H1 (cell line): Measurements from ENCODE around the gene NCBP2. TPM values are rescaled to one million over a fixed set of nuclear protein-coding genes. Genes with fewer than 3 reads are reported as not detected.

Source experiments
- CTCF ChIA-PET: fragments of 300-600 bp; sonication (Branson Sonifier 250); formaldehyde crosslinking; loops from one replicate; lab custom pipeline; 2021; ENCODE audit not compliant: partially characterized antibody; lab: Charles Lee
- POLR2A ChIA-PET: fragments of 300-600 bp; sonication (Branson Sonifier 250); formaldehyde crosslinking; loops from one replicate; lab custom pipeline; 2021; ENCODE audit warnings: inconsistent platforms; ENCODE audit not compliant: partially characterized antibody; lab: Charles Lee
- DNase-seq, 2 experiments: peaks; one replicate each; pipeline versions ENCODE4 v3.0.0 to v3.0.0-alpha.2; 2010 to 2022; ENCODE audit warnings: low spot score in 2 of 2, low read depth in 1 of 2, mixed read lengths in 1 of 2
- FAIRE-seq: peaks from 2 replicates; lab custom pipeline; 2011; peaks lifted over from hg19 to GRCh38; lab: Jason Lieb, UNC
- H2AFZ ChIP-seq: 2 replicates; pipeline ENCODE4 v1.8.1; 2012; ENCODE audit warnings: low read length, inconsistent platforms
- H2AK5ac ChIP-seq: 2 replicates; pipeline ENCODE4 v1.6.1; 2013; ENCODE audit warnings: low read depth, low read length
- H2BK120ac ChIP-seq: replicated peaks from 2 replicates; pipeline ENCODE3; 2013; ENCODE audit warnings: low read depth, low read length, inconsistent platforms
- H2BK12ac ChIP-seq: 2 replicates; pipeline ENCODE4 v1.6.1; 2013; ENCODE audit warnings: low read depth, low read length
- H2BK15ac ChIP-seq: 2 replicates; pipeline ENCODE4 v1.6.1; 2013; ENCODE audit warnings: low read length
- H2BK20ac ChIP-seq: 2 replicates; pipeline ENCODE4 v1.6.1; 2013; ENCODE audit warnings: low read length
- H2BK5ac ChIP-seq: 2 replicates; pipeline ENCODE4 v1.6.1; 2013; ENCODE audit warnings: low read depth, low read length
- H3K14ac ChIP-seq: 2 replicates; pipeline ENCODE4 v1.6.1; 2013; ENCODE audit warnings: inconsistent platforms; ENCODE audit not compliant: insufficient read length
- H3K18ac ChIP-seq: 2 replicates; pipeline ENCODE4 v1.6.1; 2013; ENCODE audit warnings: low read length; ENCODE audit errors: extremely low read depth
- H3K23ac ChIP-seq: 2 replicates; pipeline ENCODE4 v1.6.1; 2013; ENCODE audit warnings: inconsistent platforms; ENCODE audit not compliant: insufficient read length
- H3K23me2 ChIP-seq: 2 replicates; pipeline ENCODE4 v1.6.1; 2013; ENCODE audit warnings: low read depth, low read length
- H3K27ac ChIP-seq: 2 replicates; pipeline ENCODE4 v1.6.1; 2011; ENCODE audit warnings: low read depth, low read length, inconsistent platforms
- H3K27me3 ChIP-seq, 4 experiments: replicated peaks in 1 of 4; 1 replicate in 1 of 4; 2 replicates in 3 of 4; pipeline versions ENCODE4 v1.6.1 to v1.8.1; 2011 to 2013; ENCODE audit warnings: low read length in 3 of 4, mild to moderate bottlenecking in 3 of 4, inconsistent platforms in 2 of 4, mixed read lengths in 2 of 4, moderate library complexity in 1 of 4; ENCODE audit not compliant: control insufficient read depth in 3 of 4, insufficient read depth in 3 of 4; ENCODE audit errors: extremely low read depth in 1 of 4
- H3K36me3 ChIP-seq, 4 experiments: 2 replicates each; pipeline versions ENCODE4 v1.6.1 to v1.8.1; 2011 to 2013; ENCODE audit warnings: mild to moderate bottlenecking in 4 of 4, low read length in 3 of 4, moderate library complexity in 2 of 4, control low read depth in 1 of 4, inconsistent platforms in 1 of 4; ENCODE audit not compliant: insufficient read depth in 4 of 4, control insufficient read depth in 2 of 4
- H3K4ac ChIP-seq: replicated peaks from 2 replicates; pipeline ENCODE3; 2013; ENCODE audit warnings: low read length, low read depth, mixed read lengths, inconsistent platforms; ENCODE audit not compliant: insufficient read length
- H3K4me1 ChIP-seq, 4 experiments: replicated peaks in 1 of 4; 1 replicate in 1 of 4; 2 replicates in 3 of 4; pipeline versions ENCODE4 v1.6.1 to v1.8.1; 2011 to 2013; ENCODE audit warnings: low read length in 3 of 4, inconsistent platforms in 2 of 4, mixed read lengths in 1 of 4; ENCODE audit not compliant: insufficient read depth in 4 of 4, control insufficient read depth in 3 of 4
- H3K4me2 ChIP-seq, 2 experiments: 2 replicates each; pipeline versions ENCODE4 v1.6.1 to v1.8.1; 2011 to 2013; ENCODE audit warnings: low read depth in 2 of 2, low read length in 2 of 2, control low read depth in 1 of 2, inconsistent platforms in 1 of 2, mild to moderate bottlenecking in 1 of 2; ENCODE audit not compliant: insufficient read depth in 1 of 2
- H3K4me3 ChIP-seq, 4 experiments: fragments of 200-600, 300-600 bp in 1 of 4; sonication (generic), shearing (Covaris generic), sonication (Bioruptor Twin) in 1 of 4; 2 replicates each; pipeline versions ENCODE4 v1.5.1 to v1.8.1; 2011 to 2016; ENCODE audit warnings: low read length in 4 of 4, low read depth in 3 of 4, control low read depth in 2 of 4, inconsistent platforms in 2 of 4, mild to moderate bottlenecking in 2 of 4, mixed read lengths in 1 of 4, moderate library complexity in 1 of 4; ENCODE audit not compliant: insufficient read depth in 2 of 4; ENCODE audit errors: extremely low read depth in 1 of 4
- H3K56ac ChIP-seq: replicated peaks from 2 replicates; pipeline ENCODE3; 2013; ENCODE audit warnings: low read depth, mild to moderate bottlenecking, mixed read lengths, low read length, inconsistent platforms; ENCODE audit not compliant: insufficient read length
- H3K79me1 ChIP-seq: 2 replicates; pipeline ENCODE4 v1.6.1; 2013; ENCODE audit warnings: low read depth, low read length, control low read depth
- H3K79me2 ChIP-seq, 2 experiments: 2 replicates each; pipeline versions ENCODE4 v1.6.1 to v1.8.1; 2012 to 2013; ENCODE audit warnings: low read length in 2 of 2, mild to moderate bottlenecking in 2 of 2, inconsistent platforms in 1 of 2; ENCODE audit not compliant: insufficient read depth in 2 of 2, control insufficient read depth in 1 of 2
- H3K9ac ChIP-seq, 4 experiments: replicated peaks in 1 of 4; 1 replicate in 1 of 4; 2 replicates in 3 of 4; pipeline versions ENCODE4 v1.6.1 to v1.8.1; 2011 to 2013; ENCODE audit warnings: low read depth in 3 of 4, low read length in 3 of 4, control low read depth in 2 of 4, mild to moderate bottlenecking in 2 of 4, moderate library complexity in 2 of 4, inconsistent platforms in 1 of 4; ENCODE audit errors: extremely low read depth in 1 of 4
- H3K9me3 ChIP-seq, 2 experiments: 2 replicates each; pipeline versions ENCODE4 v1.6.1 to v1.8.1; 2012 to 2013; ENCODE audit warnings: mild to moderate bottlenecking in 2 of 2, moderate library complexity in 2 of 2, control low read depth in 1 of 2, inconsistent platforms in 1 of 2, low read depth in 1 of 2, low read length in 1 of 2, mixed read lengths in 1 of 2; ENCODE audit not compliant: insufficient read depth in 2 of 2
- H4K20me1 ChIP-seq, 2 experiments: replicated peaks in 1 of 2; 2 replicates each; pipeline versions ENCODE3 to v1.8.1; 2011 to 2013; ENCODE audit warnings: inconsistent platforms in 2 of 2, low read length in 2 of 2, mild to moderate bottlenecking in 1 of 2; ENCODE audit not compliant: insufficient read depth in 2 of 2, control insufficient read depth in 1 of 2
- H4K5ac ChIP-seq: 2 replicates; pipeline ENCODE4 v1.6.1; 2013; ENCODE audit warnings: low read length, low read depth, mixed read lengths, inconsistent platforms; ENCODE audit not compliant: insufficient read length
- H4K8ac ChIP-seq: 2 replicates; pipeline ENCODE4 v1.8.0; 2013; ENCODE audit warnings: mild to moderate bottlenecking, moderate library complexity, low read length, inconsistent platforms; ENCODE audit not compliant: insufficient read depth; ENCODE audit errors: extremely low read depth
- H4K91ac ChIP-seq: replicated peaks from 2 replicates; pipeline ENCODE3; 2013; ENCODE audit warnings: low read length, mixed read lengths, inconsistent platforms; ENCODE audit not compliant: insufficient read length
- CREB1 ChIP-seq: IDR thresholded peaks from 2 replicates; pipeline ENCODE4 v1.6.1; 2012; ENCODE audit warnings: inconsistent platforms
- PHF8 ChIP-seq: fragments of 200-600 bp; sonication (generic); conservative IDR thresholded peaks from 2 replicates; pipeline ENCODE4 v1.7.1; 2012; ENCODE audit warnings: low read depth, mild to moderate bottlenecking, inconsistent platforms, low read length, moderate library complexity
- RBBP5 ChIP-seq: IDR thresholded peaks from 2 replicates; pipeline ENCODE4 v1.7.1; 2012; ENCODE audit warnings: low read depth, mild to moderate bottlenecking, inconsistent platforms, low read length, moderate library complexity, borderline replicate concordance
- RXRA ChIP-seq: IDR thresholded peaks from 2 replicates; pipeline ENCODE4 v1.6.1; 2011; ENCODE audit warnings: low read depth, mild to moderate bottlenecking, low read length, moderate library complexity; ENCODE audit not compliant: insufficient read depth
- SP4 ChIP-seq: IDR thresholded peaks from 2 replicates; pipeline ENCODE4 v1.6.1; 2012; ENCODE audit warnings: low read length, inconsistent platforms
- TCF12 ChIP-seq: IDR thresholded peaks from 2 replicates; pipeline ENCODE4 v1.6.1; 2011; ENCODE audit warnings: low read depth, mild to moderate bottlenecking, low read length
- WGBS, 2 experiments: shearing (Covaris generic) in 1 of 2; methylation state at CpG; one replicate each; pipeline versions ENCODE4 v1.1.6 to v1.1.7; 2013 to 2015; ENCODE audit warnings: low lambda C conversion rate in 2 of 2, mixed read lengths in 2 of 2, inconsistent platforms in 1 of 2, low coverage in 1 of 2, missing lambda C conversion rate in 1 of 2; ENCODE audit not compliant: insufficient replicate concordance in 2 of 2, insufficient coverage in 1 of 2, insufficient read length in 1 of 2; ENCODE audit errors: extremely low coverage in 1 of 2, missing lambda C conversion rate in 1 of 2; 5-methylcytosine and 5-hydroxymethylcytosine counted together
- polyA plus RNA-seq, 7 experiments: library from polyadenylated mRNA; depleted of rRNA in 3 of 7; stranded (reverse) in 5 of 7; unstranded in 2 of 7; fragments of >200 nt in 5 of 7; fragments of 200-250 nt in 2 of 7; gene quantifications; 1 replicate in 5 of 7; 2 replicates in 1 of 7; 4 replicates in 1 of 7; pipeline versions ENCODE4 v1.2.1 to v1.2.3, GENCODE V29; 2011 to 2013; ENCODE audit warnings: missing spikeins in 2 of 7, mixed read lengths in 2 of 7
- total RNA-seq: library from RNA; stranded (reverse); fragmentation: NEBNext Ultra II Directional; extraction: Animal tissue kit (Norgen Biotek cat#: 25700); gene quantifications from 2 replicates; pipeline ENCODE4 v1.2.1, GENCODE V29; 2021

NCBP2 gene
- total and polyA plus RNA-seq, 2 of the 8 experiments (the other 6 are each of a cell fraction or from before 2014, with no cell fraction given): 34.1 to 100 TPM

DNA sequence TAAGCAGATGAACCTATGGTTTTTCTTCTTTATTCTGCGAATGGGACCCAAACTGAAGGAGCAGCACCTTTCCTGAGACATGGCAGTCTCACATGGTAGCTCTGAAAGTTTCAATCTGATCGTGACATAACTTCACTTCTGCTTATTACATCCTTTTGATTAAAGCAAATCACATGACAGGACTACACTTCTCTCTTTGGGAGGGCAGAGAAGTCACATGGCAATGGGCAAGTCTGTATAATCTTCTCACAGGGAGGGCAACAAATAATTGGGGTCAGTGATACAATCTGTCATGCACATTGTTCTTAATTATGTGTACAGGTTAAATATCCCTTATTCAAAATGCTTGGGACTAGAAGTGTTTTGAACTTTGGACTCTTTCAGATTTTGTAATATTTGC, 21.6 kb downstream of the NCBP2 start:
- H2BK20ac ChIP-seq: no peak overlapping the region
- no peak overlapping the region for H2BK120ac ChIP-seq
- H3K27me3 ChIP-seq: no peaks in the 10 kb centered on the region
- FAIRE-seq: no peak
- H3K4me2 ChIP-seq: no peak overlapping the region
- H4K91ac ChIP-seq: no peak overlapping the region
- no peak overlapping the region for H2BK12ac ChIP-seq
- H3K23me2 ChIP-seq: no peaks in the 10 kb centered on the region
- no peak overlapping the region for H4K8ac ChIP-seq
- H3K14ac ChIP-seq: no peak overlapping the region
- H3K9ac ChIP-seq: no peak overlapping the region
- no peaks in the 10 kb centered on the region for H3K79me2 ChIP-seq
- H2BK15ac ChIP-seq: no peak overlapping the region
- H3K27ac ChIP-seq: no peak overlapping the region
- no peaks in the 10 kb centered on the region for H3K4me1 ChIP-seq
- WGBS, 2 experiments: 95% methylated on average over 2 of the region's 2 CpGs; no CpG with 5 or more reads in 1 of the 2 experiments
- no peak overlapping the region for H3K4me3 ChIP-seq
- no peak for DNase-seq
- no peaks in the 10 kb centered on the region for H3K9me3 ChIP-seq
- CTCF ChIA-PET: interaction anchor here (0.7 to 1.9 kb wide), 2 partner anchors 13 to 83 kb away, joined by 3 to 5 read pairs; no protein-coding TSS in a partner anchor
- no peak overlapping the region for H2AK5ac ChIP-seq
- no peak overlapping the region for H3K18ac ChIP-seq
- no peak overlapping the region for H2BK5ac ChIP-seq
- no peak overlapping the region for H3K4ac ChIP-seq
- no peaks in the 10 kb centered on the region for H3K79me1 ChIP-seq
- H3K56ac ChIP-seq: no peak overlapping the region
- no peaks in the 10 kb centered on the region for H4K20me1 ChIP-seq
- POLR2A ChIA-PET: no interaction called here
- no peak overlapping the region for H3K23ac ChIP-seq
- no peak overlapping the region for H4K5ac ChIP-seq
- H3K36me3 ChIP-seq: peaks cover 0 to 3% (median 0%) of the 10 kb centered on the region in 4 experiments; a peak in 1 of 8 replicates
- H2AFZ ChIP-seq: no peak overlapping the region
- no peak for TF ChIP-seq RXRA
- no peak for TF ChIP-seq SP4
- TF ChIP-seq RBBP5: no peak
- TF ChIP-seq CREB1: no peak
- TF ChIP-seq TCF12: no peak
- TF ChIP-seq PHF8: no peak
